C4-2B (cell line): ENCODE results near the gene GTPBP6.
"Not testable (repeated sequence)": the region's sequence is repeated elsewhere in the genome, so short reads cannot be mapped to it uniquely, and the experiment has no call there.

Experiments
- H3K27ac ChIP-seq: fragments of 450-650 bp; 2 replicates; pipeline ENCODE4 v1.5.1; 2017
- ZFX ChIP-seq: fragments of 450-650 bp; IDR thresholded peaks from 2 replicates; pipeline ENCODE4 v1.6.1; 2017
- TF ChIP-seq, protein P1 (sequence below): fragments of 450-650 bp; conservative IDR thresholded peaks from 2 replicates; pipeline ENCODE4 v1.5.1; 2017; ENCODE audit warnings: mild to moderate bottlenecking

The GTPBP6 gene

DNA sequence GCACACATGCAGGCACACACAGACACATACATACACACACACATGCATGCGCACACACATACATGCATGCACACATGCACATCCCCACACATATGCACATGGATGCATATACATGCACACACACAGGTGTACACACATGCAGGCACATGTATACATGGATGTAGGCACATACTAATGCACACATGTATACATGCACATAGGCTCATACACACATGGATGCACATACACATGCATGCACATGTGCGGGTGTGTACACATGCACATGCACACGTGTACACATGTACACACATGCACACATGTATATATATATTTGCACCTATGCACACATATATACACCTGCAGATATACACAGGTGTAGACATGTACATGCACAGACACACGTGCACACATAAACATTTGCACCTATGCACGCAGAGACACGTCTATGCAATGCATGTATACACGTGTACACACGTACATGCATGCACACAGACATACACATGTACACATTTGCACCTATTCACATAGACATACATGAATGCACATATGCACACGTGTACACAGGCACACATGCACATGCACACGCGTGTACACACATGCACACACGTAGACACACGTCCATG, 33.4 kb downstream of the GTPBP6 start:
- no peak overlapping the region for H3K27ac ChIP-seq

DNA sequence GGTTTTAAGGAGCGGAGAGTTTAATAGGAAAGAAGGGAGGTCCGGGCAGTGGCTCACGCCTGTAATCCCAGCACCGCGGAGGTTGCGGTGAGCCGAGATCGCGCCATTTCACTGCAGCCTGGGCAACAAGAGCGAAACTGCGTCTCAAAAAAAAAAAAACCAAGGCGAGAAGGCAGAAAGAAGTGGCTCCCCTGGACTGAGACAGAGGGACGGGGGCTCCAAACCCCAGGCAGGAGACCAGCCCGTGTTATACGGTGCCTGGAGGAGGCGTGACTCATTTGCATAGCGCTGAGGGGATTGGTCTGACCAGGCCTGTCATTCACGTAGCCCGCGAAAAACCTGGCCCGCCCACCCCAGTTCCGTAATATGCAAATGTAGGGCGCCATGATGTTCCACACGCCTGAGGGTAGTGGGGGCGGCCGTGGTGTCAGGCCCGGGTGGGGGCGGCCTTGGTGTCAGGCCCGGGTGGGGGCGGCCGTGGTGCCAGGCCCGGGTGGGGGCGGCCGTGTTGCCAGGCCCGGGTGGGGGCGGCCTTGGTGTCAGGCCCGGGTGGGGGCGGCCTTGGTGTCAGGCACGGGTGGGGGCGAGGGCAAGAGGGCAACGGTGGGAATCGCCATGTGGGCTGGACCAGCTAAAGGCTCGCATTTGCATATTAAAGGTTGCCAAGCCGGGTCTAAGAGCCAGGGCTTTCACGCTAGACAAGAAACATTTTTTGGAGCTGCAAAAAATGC, 35.3 kb downstream of the GTPBP6 start:
- no peak for TF ChIP-seq ZFX
- TF ChIP-seq, protein P1, sequence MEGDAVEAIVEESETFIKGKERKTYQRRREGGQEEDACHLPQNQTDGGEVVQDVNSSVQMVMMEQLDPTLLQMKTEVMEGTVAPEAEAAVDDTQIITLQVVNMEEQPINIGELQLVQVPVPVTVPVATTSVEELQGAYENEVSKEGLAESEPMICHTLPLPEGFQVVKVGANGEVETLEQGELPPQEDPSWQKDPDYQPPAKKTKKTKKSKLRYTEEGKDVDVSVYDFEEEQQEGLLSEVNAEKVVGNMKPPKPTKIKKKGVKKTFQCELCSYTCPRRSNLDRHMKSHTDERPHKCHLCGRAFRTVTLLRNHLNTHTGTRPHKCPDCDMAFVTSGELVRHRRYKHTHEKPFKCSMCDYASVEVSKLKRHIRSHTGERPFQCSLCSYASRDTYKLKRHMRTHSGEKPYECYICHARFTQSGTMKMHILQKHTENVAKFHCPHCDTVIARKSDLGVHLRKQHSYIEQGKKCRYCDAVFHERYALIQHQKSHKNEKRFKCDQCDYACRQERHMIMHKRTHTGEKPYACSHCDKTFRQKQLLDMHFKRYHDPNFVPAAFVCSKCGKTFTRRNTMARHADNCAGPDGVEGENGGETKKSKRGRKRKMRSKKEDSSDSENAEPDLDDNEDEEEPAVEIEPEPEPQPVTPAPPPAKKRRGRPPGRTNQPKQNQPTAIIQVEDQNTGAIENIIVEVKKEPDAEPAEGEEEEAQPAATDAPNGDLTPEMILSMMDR = no peak
- H3K27ac ChIP-seq = peak overlapping the region; percentile 36; the same call in 1 of the 2 replicates

More for the DNA sequence above, 33.4 kb downstream of the GTPBP6 start:
- no peak for TF ChIP-seq ZFX
- TF ChIP-seq, protein P1 = no peak

DNA sequence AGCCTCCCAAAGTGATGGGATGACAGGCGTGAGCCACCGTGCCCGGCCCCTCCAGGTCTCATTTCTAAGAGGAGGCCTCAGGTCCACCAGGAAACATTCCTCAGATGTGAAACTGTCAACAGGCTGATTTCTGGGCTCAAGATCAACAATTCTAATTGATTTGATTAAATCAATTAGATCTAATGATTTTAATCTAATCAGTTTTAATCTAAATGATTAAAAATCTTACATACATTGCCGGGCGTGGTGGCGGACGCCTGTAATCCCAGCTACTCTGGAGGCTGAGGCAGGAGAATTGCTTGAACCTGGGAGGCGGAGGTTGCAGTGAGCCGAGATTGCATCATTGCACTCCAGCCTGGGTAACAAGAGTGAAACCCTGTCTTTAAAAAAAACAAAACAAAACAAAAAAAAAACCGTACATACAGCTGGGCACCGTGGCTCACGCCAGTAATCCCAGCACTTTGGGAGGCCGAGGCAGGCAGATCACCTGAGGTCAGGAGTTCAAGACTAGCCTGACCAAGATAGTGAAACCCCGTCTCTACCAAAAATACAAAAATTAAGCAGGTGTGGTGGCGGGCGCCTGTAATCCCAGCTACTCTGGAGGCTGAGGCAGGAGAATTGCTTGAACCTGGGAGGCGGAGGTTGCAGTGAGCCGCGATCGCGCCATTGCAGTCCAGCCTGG, 36.5 kb downstream of the GTPBP6 start:
- not testable (repeated sequence) for H3K27ac ChIP-seq

DNA sequence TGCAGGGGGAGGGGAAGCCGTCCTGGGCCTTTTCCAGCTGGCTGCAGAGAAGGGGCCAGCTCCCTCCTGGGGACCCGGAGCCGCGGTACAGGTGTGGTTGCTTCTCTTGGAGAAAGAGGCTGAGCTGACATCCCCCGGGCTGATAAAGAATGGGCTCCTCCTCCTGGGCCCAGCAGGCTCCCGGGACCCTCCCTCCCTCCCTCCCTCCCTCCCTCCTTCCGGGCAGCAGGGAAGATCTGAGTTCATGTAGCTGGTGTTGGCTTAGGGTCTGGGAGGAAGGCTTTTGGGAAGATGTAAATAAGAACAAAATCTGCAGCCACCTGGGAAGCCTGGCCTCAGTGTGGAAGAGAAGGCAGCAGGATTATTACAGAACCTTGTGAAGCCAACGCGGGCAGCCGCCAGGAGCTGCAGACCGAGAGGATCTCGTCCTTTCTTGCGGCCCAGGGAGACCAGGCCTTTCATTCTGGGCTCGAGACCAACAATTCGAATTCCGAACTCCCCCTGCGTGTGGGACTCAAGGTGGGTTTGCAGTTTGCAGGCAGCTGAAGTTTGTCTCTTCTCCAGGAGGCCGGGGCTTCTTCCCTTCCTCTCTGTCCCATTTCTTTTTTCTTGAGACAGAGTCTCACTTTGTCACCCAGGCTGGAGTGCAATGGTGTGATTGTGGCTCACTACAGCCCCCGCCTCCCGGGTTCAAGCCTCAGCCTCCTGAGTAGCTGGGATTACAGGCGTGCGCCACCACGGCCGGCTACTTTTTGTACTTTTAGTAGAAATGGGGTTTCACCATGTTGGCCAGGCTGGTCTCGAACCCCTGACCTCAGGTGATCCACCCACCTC, 37.2 kb downstream of the GTPBP6 start, which contains the start of gene PLCXD1:
Gene PLCXD1, plus strand, starts transcription at position 216 of the 834 bp plus-strand sequence. CDS start 2,807 bp downstream, outside the sequence.
- H3K27ac ChIP-seq = no peak within 1 kb of the TSS
- TF ChIP-seq, protein P1 = no peak
- TF ChIP-seq ZFX = no peak

DNA sequence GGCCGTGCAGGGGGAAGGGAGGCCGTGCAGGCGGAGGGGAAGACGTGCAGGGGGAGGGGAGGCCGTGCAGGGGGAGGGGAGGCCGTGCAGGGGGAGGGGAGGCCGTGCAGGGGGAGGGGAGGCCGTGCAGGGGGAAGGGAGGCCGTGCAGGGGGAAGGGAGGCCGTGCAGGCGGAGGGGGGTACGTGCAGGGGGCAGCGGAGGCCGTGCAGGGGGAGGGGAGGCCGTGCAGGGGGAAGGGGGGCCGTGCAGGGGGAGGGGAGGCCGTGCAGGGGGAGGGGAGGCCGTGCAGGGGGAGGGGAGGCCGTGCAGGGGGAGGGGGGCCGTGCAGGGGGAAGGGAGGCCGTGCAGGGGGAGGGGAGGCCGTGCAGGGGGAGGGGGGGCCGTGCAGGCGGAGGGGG, 37.9 kb downstream of the GTPBP6 start:
- H3K27ac ChIP-seq = not testable (repeated sequence)

DNA sequence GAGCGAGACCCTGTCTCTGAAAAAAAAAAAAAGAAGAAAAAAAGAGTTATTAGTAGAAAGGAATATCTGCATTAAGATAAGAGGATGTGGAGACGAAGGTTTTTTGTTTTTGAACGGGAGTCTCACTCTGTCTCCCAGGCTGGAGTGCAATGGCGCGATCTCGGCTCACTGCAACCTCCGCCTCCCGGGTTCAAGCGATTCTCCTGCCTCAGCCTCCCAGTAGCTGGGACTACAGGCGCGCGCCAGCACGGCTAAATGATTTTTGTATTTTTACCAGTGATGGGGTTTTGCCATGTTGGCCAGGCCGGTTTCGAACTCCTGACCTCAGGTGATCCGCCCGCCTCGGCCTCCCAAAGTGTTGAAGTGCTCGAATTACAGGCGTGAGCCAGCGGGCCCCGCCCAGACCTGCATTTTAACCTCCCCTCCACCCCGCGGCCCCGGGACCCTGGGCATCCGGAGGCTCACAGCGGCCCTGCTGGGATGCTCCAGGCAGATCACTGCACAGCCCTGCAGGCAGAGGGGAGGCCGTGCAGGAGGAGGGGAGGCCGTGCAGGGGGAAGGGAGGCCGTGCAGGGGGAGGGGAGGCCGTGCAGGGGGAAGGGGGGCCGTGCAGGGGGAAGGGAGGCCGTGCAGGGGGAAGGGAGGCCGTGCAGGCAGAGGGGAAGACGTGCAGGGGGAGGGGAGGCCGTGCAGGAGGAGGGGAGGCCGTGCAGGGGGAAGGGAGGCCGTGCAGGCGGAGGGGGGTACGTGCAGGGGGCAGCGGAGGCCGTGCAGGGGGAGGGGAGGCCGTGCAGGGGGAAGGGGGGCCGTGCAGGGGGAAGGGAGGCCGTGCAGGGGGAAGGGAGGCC, 38.6 kb downstream of the GTPBP6 start:
- H3K27ac ChIP-seq = not testable (repeated sequence)

DNA sequence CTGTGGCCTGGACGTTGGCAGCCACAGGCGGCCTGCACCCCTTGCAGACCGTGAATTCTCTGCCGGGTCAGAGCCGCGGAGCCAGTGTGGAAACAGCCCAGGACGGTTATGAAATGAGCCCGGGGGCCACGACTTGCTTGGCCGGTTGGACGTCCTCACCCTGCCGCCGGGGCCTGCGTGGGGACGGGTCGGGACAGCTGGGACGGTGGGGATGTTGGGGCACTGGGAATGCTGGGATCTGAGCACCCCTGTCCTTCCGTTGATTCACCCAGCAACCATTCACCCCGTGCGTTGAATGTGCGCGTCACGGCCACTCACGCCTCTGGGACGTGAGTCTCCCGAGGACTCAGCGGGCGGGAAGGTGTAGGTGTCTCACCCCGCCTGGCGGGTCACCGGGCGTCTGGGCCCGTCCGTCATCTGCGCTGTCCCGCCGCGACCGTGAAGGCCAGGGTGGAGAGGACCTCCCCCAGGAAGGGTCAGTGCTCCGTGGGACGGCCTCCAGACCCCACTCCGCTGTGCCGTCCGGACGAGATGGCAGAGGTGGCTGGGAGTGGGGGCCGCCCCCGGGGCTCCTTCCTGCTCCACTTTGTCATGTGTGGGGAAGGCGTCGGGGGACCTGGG, 41.9 kb downstream of the GTPBP6 start:
- TF ChIP-seq ZFX = peak; percentile 26; the same call in 1 of the 2 replicates
- TF ChIP-seq, protein P1 = no peak
- H3K27ac ChIP-seq = peak overlapping the region; percentile 98
